ENCODE results near the gene HGFAC.

HGFAC gene

GRCh38 chr4:3473996-3474765 lies 32.4 kb downstream of the HGFAC start:
- DNase-seq (ENCODE audit: low spot score) = no peak

GRCh38 chr4:3475041-3475712 lies 33.4 kb downstream of the HGFAC start:
- no peak for DNase-seq (ENCODE audit: low spot score)

DNA sequence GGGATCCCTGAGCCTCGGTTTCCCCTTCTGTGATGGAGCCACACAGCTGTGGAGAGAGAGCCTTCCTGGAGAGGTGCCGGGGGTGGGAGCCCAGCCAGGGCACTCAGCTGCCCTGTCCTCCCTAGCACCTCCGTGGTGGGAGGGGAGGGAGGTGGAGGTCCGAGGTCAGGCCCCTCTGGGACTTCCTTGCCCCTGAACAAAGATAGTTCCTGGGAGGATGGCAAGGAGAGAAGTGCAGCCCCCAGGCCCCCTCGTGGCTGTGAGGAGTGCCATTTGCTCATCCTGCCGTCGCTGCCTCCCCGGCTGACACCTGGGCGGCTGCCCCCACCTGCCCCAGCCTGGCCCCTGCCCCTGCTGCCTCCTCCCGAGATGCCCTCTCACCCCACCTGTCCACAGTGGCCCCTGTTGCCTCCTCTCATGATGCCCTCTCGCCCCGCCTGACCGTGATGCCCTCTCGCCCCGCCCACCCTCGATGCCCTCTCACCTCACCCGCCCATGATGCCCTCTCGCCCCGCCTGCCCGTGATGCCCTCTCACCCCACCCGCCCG lies 34.0 kb downstream of the HGFAC start:
- DNase-seq (ENCODE audit: low spot score) = no peak

- no peak for DNase-seq (ENCODE audit: low spot score)
Observed at GRCh38 chr4:3476341-3476747, 34.6 kb downstream of the HGFAC start.

DNA sequence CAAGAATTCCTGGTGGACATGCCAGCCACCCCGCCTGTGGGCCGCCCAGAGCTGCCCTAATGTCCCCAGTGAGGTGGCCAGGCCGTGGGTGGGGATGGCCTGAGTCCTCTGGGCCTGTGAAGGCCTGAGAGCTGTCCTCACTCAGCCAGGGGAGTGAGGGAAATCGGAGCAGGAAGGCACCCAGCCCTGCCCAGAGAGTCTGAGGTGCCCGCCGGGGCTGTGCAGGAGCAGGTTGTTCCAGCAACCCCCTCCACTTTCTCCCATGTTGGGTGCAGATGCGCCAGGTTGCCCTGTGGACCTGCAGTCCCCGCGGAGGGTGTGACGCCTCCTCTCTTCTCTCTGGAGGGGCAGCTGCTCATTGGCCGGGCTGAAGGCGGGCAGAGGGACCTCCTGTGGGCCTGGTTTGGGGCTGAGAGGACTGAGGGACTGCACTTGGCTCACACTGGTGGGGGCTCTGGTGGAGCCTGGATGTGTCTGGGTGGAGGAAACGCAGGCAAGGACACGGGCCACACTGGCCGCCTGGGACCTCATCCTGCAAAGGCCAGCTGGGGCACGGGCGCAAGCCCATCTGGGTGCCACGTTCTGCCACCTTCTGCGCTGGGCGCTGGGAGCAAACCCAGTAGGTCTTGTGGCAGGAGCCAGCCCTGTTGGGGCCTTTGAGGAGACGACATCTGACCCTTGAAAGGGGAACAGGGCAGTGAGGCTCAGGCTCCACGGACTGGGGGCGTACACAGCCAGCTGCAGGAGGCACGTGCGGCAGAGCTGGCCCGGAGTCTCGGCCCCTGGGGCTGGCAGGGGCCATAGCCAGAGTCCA lies 35.4 kb downstream of the HGFAC start:
- DNase-seq (ENCODE audit: low spot score) = no peak

GRCh38 chr4:3477750-3478430 lies 36.1 kb downstream of the HGFAC start:
- DNase-seq (ENCODE audit: low spot score) = no peak

GRCh38 chr4:3478446-3479357 lies 36.9 kb downstream of the HGFAC start:
- DNase-seq (ENCODE audit: low spot score) = no peak

DNA sequence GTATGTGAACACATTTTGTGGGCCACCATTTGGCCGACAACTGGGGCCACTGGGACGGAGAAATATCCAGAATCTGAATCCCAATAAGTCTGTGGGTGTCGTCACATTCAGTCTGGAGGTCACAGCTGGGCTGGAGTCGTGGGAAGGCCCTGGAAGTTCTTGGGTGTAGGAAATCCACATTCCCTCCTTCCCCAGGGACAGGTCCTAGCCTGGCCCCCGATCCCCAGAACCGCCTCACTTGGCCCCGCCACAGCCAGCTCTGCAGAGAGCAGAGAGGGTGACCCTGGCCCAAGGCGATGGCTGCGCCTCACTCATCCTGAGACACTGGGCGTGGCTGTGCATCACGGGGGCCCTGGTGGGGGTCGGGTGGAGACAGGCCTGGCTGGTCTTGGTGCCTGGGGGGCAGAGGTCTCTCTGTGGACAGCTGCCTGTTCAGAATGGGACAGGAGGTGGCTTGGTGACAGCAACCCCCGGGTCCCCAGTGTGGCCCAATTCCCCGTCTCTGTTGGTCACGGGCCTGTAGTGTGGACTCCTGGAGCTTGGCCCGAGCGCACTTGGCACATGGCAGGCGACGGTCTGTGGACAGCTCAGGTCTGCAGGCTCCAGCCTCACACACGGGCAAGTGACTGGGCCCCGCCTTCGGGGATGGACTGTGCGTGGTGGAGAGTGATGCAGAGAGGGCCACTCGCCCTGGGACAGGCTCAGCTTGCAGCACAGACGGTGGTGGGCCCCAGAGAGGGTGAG lies 37.8 kb downstream of the HGFAC start:
- DNase-seq (ENCODE audit: low spot score) = no peak

GRCh38 chr4:3480528-3481112 lies 38.9 kb downstream of the HGFAC start:
- peak; percentile 64 for DNase-seq (ENCODE audit: low spot score)

DNA sequence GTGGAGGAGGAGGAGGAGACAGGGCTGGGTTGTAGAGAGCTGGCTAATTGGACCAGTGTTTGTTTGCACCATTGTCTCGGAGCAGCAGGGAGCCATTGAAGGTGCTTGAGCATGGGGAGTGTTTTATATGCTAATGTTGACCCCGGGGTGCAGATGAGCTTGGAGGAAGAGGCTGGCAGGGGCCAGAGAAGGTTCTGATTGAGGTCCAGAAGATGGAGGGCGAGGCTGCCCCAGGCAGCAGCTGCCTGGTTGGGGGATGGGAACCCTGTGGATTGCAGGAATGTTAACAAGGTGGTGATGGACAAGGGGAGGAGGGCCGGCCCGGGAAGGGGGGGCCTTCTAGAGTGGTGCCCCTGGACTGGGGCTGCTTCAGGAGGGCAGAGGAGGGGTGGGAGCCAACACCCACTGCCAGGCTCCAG lies 39.4 kb downstream of the HGFAC start:
- DNase-seq (ENCODE audit: low spot score) = no peak

DNA sequence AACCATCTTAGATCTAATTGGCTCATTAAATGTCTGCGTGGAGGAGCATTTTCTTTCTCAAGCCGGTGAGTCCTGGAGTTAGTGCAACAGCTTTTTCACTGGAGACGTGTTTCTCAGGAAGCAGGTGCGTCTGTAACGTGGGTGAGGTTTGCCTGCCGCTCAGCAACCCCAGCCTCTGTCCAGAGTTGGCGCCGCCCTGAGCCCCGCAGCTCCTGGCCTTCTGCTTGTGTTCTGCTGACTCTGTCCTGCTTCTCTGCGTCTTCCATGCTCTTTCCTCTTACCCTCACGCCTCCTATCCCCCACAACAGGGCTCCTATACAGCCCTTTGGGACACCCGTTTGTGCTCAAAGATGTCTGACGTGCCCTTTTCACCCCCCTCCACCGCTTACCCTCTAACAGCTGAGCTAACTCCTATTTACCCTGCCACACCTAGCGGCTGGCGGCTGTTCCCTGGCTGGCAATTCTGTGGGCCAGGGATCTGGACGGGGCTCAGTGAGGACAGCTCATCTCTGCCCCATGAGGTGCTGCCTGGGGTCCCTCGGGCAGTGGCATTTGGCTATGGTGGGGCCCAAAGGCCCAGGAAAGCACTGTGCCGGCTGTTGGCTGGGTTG lies 40.1 kb downstream of the HGFAC start:
- no peak for DNase-seq (ENCODE audit: low spot score)

GRCh38 chr4:3482707-3483106 lies 40.9 kb downstream of the HGFAC start:
- DNase-seq (ENCODE audit: low spot score) = no peak

DNA sequence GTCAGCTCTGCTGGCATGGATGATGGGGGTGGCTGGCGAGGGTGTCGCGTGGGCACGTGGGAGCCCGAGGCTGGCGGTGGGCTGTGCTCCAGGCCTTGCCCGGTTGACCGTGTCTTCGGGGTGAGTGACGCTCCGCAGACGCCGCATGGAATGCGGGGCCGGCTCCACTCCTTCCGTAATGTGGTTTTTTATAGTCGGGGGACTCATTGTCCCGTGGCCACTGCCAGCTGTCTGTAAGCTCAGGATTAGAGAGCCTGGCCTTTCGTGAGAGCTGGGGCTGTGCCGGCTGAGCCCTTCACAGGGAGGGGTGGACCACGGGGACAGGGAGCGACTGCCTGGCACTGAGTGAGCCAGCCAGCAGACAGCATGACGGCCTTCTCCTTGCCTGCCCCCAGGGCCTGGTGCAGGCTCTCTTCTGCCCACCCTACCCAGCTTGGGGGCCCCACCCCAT lies 41.7 kb downstream of the HGFAC start:
- DNase-seq (ENCODE audit: low spot score) = no peak

GRCh38 chr4:3484057-3484973 lies 42.5 kb downstream of the HGFAC start:
- no peak for DNase-seq (ENCODE audit: low spot score)

DNA sequence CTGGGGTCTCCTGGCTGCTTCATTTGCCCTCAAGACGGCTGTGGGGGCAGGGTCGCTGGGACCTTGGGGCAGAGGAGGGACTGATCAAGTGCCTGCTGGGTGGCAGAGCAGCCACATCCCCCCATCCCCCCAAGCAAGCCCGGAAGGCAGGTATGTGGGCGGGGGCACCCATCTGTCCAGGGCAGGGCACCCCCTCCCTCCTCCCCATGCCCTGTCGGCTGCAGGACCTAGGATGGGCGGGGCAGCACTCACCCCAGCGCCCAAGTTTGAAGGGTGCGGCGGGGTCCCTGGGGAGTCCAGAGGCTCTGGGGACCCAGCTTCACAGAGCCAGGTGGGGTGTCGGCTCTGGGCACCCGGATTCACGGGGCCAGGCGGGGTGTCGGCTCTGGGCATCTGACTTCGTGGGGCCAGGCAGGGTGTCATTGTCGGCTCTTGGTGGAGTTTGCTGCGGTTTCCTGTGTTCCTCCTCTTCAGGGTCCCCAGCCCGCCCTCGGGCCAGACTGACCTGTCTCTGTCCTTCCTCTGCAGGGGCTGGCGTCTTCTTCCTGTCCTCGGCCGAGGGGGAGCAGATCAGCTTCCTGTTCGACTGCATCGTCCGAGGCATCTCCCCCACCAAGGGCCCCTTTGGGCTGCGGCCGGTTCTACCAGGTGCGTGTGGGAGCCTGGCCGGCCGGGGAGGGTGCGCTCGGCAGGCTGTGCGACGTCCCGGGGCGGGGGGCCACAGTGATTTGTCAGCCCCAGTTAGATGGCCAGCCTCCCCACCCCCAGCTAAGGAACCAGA lies 43.4 kb downstream of the HGFAC start:
- no peak for DNase-seq (ENCODE audit: low spot score)

DNA sequence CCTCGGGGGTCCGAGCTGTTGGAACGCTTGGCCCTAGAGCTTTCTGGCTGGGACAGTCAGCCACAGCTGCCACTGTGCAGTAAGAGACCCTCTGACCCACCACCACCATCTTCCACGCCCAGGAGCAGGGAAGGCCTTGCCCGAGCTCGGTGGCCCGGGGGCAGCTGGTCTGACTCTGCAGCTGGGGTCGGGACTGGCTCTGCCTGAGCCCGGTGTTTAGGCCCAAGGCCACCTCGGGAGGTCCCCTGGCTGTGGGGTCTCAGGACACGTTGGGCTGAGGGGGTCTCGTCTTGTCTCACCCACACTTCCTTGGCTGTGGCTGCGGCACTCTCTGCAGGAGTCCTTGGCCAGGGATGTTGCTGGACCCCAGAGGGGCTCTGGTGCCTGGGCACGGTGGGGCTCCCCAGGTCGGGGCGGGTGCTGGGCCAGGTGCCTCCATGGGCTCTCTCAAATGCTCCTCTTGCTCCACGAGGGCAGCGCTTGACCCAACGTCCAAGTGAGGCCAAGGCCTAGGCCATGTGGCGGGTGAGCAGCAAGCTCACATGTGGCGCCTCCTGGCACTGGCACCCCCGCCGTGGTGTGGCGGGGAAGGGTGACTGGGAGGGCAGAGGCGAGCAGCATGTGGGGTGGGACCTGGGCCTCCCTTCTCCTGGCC lies 44.2 kb downstream of the HGFAC start:
- no peak for DNase-seq (ENCODE audit: low spot score)

Measured in COLO829 (cell line).